Activated CD4-positive, CD25-positive, alpha-beta regulatory T cell treated with anti-CD3 and anti-CD28 coated beads, Interleukin-2, amount 50 U/mL, for 24 hours (primary cell): ENCODE results near the gene KIAA1210.

ENCODE experiments used
- ATAC-seq, 2 donors: fragments of 150-1000 bp; cut with Tn5 transposase; one replicate each; pipeline ENCODE4 v1.10.0; 2021; ENCODE audit warnings: mild to moderate bottlenecking in 1 of 2, moderate library complexity in 1 of 2

Gene KIAA1210

DNA sequence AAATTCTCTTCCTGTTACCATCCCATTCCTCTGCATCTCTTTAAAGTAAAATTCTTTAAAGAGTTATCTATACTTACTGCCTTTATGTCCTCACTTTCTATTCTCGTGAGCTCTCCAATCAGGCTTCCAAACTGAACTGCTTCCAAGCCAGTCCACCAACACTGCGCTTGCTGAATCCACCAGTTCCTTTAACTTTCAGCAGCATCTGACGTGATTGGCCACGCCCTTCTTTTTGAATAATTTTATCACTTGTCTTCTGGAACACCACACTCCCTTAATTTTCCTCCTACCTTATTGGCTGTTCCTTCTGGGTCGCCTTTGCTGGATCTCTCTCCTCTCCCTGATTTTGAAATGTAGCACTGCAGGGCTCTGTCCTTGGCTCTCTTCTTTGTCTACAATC, at the start of gene KIAA1210:
TSS of gene KIAA1210 (minus strand) at position 163 of the 400 bp plus-strand sequence. CDS start 4,170 bp downstream, outside the sequence.
- ATAC-seq, result no peak

GRCh38 chrX:119177278-119177677, 49.7 kb upstream of the KIAA1210 start:
- ATAC-seq, result no peak

GRCh38 chrX:119174900-119175299, 47.3 kb upstream of the KIAA1210 start:
- no peak for ATAC-seq

DNA sequence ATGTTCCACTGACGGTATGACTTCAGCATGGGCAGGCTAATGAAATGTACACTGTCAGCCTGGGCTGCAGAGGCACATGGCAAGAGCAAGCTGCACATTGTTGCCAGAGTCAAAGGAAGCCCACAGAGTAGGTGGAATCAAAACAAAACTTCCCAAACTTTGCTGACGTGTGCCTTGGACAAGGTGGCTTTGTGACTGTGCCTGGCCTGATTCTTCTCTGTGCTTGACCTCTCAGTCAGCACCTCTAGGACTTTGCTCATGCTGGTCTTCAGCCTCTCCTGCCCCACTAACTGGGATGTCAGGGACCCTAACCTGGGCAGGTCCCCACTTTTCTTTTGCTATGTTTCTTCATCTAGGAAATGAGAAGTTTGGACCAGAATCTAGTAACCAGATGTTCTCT, 40.5 kb upstream of the KIAA1210 start:
- no peak for ATAC-seq

GRCh38 chrX:119158226-119158625, 30.6 kb upstream of the KIAA1210 start:
- no peak for ATAC-seq

DNA sequence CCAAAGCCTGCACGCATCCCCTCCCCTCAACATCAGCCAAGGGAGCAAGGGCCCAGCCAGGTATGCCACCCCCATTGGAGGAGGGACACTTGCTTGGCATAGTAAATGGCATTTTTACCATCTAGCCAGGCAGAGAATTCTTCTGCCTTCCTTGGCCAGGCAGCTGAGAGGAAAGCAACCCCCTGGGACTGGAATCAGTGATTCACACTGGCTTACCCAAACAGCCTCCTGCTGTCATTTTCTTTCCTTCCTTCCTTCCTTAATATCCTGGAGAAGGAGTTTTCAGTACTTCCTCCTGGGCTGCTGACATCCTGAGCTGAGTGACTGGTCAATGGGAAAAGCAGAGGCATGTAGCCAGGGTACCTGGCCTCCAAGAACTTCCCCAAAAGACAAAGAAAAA, 28.6 kb upstream of the KIAA1210 start:
- ATAC-seq, result no peak

DNA sequence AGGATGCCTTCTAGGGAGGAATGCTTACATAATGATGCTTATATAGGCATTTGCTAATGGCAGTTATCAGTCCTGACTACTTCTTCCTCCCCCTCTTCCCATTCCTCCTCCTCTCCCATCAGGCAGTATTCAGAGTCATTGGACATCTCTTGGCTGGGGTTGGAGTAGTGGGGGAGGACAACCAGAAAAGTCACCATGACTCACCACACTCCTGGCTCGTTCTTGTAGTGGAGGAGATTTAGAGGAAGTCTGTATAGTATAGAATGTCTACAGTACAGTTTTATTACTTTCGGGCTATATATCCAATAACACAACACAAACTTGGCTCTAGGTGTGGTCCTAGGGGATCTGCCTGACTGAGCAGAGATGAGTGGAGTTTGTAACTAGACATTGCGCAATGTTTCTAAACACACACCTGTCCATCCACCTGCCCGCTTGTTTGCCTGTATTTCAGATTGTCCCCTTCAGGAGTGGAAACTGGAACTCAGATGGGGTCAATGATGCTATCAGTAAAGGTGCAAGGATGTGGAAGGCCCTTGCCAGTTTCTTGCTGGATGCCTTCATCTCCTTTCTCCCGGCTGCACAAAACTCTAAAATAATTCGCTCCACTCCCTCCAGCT, 27.9 kb upstream of the KIAA1210 start:
- no peak for ATAC-seq

GRCh38 chrX:119151051-119151380, 23.4 kb upstream of the KIAA1210 start:
- no peak for ATAC-seq

DNA sequence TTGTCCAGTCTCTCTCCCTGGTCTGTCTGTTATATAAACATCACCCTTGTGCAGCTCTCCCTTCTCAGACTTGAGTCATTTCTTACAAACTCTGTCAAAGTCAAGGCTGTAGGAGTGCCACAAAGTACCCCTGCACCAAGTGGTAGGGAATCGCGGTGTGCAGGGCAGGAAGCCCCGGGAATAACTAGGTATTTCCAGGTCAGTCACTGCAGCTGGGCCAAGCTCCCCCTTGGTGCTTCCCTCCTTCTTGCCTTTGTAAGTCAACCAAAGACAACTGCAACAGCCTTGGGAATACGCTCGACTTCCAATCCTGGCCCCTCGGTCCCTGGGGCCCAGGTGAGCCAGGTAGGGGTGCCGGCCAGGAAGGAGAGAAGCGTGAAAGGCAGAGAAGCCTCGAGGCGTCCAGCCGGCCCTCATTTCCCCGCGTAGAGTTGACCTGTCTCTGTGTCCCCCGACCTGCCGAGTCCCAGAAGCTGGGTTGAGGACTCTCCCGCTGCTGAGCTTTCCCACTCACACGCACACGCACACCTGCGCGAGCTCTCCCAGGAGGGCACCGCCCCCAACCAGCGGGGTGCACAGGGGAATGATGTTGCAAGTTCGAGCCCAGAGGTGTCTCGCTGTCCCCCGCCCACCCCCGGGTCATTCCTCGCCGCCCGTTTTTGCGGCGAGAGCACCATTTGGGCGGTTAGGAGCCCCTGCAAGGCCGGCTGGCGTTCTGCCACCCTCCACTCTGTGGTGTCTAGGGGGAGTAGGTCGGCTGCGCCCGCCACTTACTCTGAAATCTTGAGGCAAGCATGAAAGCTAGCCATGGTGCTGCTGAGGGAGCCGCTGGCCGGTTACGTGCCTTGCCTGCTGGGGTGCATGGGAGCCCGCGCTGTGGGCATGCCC, 22.8 kb upstream of the KIAA1210 start:
- ATAC-seq, result no peak

DNA sequence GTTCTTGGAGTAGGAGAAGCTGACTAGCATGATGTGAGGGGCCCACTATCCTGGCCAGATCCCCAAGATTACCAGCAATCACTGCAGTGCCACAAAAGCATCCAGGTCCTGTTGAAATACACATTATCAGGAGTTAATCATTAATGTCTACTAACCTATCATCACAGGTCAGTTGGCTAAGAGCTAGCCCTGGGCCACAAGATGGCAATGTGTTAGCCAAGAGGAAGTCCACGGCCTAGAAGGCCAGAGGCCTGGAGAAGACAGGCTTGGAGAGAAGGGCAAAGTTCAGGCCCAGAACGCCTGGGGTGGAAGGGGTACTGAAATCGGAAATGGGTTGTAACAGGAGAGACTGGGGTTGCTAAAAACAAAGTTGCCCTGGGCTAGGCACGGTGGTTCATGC, 19.9 kb upstream of the KIAA1210 start:
- no peak for ATAC-seq

DNA sequence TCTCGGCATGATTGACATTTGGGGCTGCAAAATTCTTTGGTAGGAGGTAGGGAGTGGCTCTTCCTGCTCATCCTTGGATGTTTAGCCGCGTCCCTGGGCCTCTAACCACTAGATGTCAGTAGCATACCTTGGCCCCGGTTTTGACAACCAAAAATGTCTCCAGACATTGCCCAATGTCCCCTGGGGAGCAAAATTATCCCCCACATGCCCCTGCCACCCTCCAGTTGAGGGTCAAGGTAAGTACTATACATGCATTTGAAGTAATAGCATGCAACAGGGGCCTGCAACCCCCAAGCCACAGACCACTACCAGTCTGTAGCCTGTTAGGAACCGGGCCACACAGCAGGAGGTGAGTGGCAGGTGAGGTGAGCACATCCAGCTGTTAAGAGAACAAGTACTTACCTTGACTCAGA, 17.6 kb upstream of the KIAA1210 start:
- ATAC-seq, result no peak

- ATAC-seq, result no peak
Observed at GRCh38 chrX:119134466-119134865, 6.9 kb upstream of the KIAA1210 start.

GRCh38 chrX:119132961-119133360, 5.3 kb upstream of the KIAA1210 start:
- ATAC-seq, result no peak

GRCh38 chrX:119132316-119132715, 4.7 kb upstream of the KIAA1210 start:
- ATAC-seq, result no peak

- ATAC-seq, result no peak
Observed at GRCh38 chrX:119130911-119131310, 3.3 kb upstream of the KIAA1210 start.

- ATAC-seq, result no peak
Observed at GRCh38 chrX:119121341-119121740, 6.3 kb downstream of the KIAA1210 start.

DNA sequence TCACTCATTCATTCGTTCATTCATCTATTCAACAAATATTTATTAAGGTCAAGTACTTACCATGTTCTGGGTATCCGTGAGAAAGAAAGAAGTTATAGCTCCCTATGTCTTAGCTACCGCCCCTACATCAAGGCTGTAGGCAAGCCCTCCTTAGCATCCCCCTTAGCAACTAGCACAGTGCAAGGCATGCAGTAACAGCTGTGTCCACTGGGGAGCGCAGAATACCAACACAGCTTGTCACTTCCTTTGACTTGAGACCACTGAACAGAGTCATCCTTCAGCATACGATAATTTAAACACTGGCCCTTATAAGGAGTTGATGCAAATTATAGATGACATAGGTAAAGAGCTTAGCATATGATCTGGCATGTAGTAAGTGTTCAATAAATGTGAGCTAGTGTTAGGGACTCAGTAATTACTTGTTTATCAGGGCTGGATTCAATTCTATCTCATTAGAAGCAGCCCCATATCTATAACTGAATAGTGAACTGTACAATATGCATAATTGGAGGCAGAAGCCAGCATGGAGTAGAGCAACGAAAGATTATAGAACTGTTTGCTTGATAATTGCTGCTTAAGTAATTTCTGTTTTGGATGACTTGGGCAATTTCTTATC, 8.7 kb downstream of the KIAA1210 start:
- peak; percentile 71 to 73 for ATAC-seq

DNA sequence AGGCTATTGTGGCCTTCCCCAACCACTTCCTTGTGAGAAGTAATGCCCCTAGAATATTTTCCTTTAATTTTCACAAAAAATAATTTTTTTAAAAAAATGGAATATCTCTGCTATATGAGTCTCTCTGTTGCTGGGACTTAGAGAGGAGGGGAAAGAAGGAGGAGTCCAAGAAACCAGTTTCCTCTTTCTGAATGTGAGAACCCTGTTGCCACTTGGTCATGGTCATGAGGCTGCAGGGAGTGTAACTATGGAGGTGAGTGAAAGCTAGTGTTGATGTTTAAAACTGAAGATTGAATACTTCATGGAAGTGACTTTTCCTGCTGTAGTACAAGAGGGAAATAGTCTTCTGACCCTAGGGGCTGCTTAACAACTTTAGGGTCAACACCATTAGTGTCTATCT, 20.4 kb downstream of the KIAA1210 start:
- no peak for ATAC-seq

GRCh38 chrX:119105826-119106225, 21.8 kb downstream of the KIAA1210 start:
- no peak for ATAC-seq

DNA sequence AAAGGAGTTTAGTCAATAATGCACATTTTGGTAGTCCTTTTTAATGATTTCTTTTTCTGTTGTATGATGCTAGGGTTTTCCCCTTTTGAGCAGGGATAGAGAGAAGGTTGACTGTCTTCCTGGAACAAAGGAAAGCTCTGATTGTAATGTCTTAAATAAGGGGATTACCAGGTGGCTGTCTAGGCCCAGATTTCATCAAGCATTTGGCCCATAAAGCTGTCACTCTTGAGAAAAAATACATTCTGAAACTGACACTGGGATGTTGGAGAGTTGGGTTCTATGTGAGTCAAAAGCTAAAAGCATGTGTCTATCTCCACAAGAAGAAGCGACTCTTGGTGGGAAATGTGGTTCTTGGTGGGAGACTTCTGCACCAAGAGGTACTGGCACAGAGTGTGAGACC, 26.4 kb downstream of the KIAA1210 start:
- ATAC-seq, result no peak

DNA sequence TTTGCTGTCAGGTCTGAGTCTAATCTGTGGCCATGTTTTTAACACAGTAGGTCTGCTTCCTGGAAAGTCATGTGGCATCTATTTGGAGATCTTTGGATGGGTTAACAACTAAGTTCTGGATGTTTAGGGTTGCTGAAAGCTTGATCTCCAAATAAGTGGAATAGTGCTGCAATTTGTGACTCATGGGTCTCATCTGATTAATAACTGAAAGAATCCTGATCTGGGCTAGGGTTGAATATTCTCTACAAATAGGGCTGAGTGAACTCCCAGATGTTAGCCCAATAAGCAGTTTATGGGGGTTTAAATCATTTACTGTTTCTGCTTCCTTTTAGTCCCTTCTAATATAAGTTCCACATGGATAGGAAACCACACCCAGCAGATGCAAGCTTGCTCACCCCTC, 31.7 kb downstream of the KIAA1210 start:
- no peak for ATAC-seq

GRCh38 chrX:119094819-119095218, 32.8 kb downstream of the KIAA1210 start:
- ATAC-seq, result no peak

DNA sequence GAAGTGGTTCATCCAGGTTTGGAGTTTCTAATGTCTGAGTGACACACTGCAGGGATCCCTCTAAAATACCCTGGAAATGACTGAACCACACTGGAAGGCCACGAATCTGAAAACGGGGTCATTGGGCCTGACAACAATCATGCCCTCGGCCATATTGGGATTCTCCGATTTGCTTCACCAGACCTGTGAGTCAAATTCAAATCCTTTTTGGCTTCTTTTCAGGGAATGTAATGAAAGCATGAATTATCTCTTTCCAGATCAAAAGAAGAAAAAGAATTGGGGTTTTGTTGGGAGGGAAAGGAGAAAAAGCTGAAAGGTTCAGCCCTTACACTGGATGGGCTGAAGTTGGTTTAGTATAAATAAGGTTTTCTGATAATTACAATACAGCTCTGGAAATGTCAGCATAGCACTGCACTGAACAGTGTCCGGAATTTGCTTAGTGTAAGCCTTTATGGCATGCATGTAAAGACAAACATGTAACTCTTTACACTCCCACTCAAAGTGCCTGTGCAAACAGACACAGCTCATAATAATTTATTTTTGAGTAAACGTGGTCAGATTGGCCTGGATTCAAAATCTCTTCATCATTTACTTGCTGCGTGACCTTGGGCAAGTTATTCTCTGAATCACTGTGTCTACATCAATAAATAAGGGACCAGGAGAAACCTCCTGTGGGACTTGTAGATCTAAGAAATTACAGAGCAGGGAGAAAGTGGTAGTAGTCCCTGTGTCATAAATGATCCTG, 33.4 kb downstream of the KIAA1210 start:
- no peak for ATAC-seq
